GM12865 (cell line): Measurements from ENCODE around the gene TIAM1.

ENCODE experiments used
- DNase-seq: peaks from one replicate; pipeline ENCODE4 v3.0.0; 2010; ENCODE audit warnings: low read depth
- H3K4me3 ChIP-seq: 2 replicates; pipeline ENCODE4 v1.5.1; 2011; ENCODE audit warnings: mild to moderate bottlenecking, low read depth, low read length, control low read depth
- TF ChIP-seq, protein P1 (sequence below): IDR thresholded peaks from 2 replicates; pipeline ENCODE4 v1.5.1; 2011; ENCODE audit warnings: low read length, control low read depth, low read depth, inconsistent platforms; ENCODE audit not compliant: insufficient read depth; ENCODE audit errors: missing control alignments

TIAM1 gene

DNA sequence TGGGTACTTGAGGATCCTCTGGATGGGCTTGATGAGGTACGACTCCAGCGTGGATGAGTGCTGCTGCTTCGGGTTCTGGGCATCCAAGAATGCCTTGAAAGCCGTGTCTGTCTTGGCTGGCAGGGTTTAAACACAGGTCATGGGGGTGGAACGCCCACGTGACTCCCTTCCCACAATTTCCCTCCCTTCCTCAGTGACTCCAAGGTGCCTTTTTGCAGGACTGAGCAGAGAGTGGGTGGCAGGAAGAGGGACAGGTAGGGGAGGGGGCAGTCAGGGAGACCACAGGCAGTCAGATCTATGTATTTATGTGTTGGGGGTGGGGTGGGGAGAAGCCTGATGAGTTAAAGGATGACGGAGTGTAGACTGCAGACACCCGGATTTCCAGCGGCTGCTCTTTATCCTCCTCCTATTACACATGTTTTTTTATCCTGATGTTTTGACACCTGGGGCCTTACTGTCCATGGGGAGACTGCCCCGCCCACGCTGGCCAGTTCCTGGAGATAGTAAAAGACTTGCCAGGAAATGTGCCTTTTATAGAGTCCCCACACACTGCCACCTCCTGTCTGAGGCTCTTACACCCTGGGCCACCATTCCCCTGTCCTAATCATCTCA lies 202.6 kb downstream of the TIAM1 start:
- no peak for DNase-seq
- H3K4me3 ChIP-seq: no peak overlapping the region
- TF ChIP-seq, protein P1, sequence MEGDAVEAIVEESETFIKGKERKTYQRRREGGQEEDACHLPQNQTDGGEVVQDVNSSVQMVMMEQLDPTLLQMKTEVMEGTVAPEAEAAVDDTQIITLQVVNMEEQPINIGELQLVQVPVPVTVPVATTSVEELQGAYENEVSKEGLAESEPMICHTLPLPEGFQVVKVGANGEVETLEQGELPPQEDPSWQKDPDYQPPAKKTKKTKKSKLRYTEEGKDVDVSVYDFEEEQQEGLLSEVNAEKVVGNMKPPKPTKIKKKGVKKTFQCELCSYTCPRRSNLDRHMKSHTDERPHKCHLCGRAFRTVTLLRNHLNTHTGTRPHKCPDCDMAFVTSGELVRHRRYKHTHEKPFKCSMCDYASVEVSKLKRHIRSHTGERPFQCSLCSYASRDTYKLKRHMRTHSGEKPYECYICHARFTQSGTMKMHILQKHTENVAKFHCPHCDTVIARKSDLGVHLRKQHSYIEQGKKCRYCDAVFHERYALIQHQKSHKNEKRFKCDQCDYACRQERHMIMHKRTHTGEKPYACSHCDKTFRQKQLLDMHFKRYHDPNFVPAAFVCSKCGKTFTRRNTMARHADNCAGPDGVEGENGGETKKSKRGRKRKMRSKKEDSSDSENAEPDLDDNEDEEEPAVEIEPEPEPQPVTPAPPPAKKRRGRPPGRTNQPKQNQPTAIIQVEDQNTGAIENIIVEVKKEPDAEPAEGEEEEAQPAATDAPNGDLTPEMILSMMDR: no peak

DNA sequence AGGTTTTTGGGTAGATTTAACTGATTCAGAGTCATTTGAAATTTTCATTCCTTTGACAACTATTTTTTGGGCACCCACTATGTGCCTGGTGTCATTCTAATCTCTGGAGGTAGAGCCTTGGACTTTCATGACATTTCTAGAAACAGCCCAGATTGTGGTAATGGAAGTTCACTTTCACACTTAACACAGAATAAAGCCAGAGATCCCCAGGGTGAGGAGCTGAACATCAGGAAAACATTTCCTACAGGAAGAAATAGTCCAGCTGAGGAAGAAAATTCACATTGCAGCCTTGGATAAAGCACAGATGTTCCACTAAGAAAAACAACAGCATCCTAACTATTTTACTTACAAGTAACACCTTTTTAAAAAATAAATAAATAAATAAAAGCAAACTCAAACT lies 203.4 kb downstream of the TIAM1 start:
- DNase-seq: no peak
- TF ChIP-seq, protein P1: no peak

DNA sequence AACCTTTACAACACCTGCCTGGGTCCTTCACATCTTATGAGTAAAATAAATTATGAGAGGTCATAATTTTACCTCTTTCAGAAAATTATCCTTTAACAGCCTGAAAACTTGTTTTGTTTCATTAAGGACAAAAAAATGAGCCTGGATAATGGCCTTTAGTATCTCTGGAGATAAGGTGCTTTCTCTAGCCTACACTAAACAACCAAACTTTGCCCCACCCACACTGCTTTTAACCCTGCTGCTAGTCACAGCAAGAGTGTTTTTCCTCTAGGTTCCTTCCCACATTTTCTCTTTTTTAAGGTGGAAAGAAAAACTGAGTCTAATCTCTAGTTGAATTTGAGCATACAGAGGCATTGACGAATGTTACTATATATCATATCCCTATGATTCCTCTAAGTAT lies 204.0 kb downstream of the TIAM1 start:
- TF ChIP-seq, protein P1: no peak
- DNase-seq: no peak
- no peak overlapping the region for H3K4me3 ChIP-seq

More for the DNA sequence above, 203.4 kb downstream of the TIAM1 start:
- no peak overlapping the region for H3K4me3 ChIP-seq

DNA sequence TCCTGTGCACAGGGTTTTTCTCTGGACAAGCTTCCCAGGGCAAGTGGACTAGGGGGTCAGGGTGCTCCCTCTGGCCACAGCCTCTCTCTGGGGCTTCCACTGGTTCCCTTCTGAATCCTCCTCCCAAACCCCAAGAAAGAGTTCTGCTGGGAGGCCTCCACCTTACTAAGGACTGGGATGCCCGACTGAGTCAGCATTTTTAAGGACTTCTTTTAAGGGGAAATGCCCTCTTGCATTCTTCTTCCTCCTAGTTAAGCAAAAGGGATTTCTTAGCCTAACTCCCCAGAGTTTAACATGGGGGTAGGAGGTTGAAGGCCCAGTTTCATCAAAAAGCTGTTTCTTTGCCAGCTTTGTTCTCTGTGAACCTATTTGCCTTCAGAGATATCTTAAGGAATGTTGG lies 206.1 kb downstream of the TIAM1 start:
- TF ChIP-seq, protein P1: no peak
- H3K4me3 ChIP-seq: no peak overlapping the region
- DNase-seq: no peak

DNA sequence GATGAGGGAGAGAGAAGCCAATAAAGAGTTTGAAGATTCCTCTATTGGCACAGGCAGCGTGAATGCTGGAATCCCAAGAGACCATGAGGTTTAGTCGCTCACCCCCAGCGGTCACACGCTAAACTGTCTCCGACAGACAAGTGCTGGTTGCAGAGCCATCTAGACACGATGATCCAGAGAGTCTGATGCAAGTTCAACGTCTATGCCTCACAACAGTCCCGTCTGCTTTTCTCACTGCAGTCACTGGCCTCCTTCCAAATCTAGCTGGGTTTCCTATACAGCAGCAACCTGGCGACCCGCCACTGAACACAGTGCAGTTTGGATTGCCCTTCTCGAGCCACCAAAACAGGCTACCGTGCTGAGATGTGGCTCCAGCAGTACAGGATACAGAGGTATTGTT lies 207.2 kb downstream of the TIAM1 start:
- H3K4me3 ChIP-seq: no peak overlapping the region
- TF ChIP-seq, protein P1: peak; percentile 18
- DNase-seq: peak; percentile 63

DNA sequence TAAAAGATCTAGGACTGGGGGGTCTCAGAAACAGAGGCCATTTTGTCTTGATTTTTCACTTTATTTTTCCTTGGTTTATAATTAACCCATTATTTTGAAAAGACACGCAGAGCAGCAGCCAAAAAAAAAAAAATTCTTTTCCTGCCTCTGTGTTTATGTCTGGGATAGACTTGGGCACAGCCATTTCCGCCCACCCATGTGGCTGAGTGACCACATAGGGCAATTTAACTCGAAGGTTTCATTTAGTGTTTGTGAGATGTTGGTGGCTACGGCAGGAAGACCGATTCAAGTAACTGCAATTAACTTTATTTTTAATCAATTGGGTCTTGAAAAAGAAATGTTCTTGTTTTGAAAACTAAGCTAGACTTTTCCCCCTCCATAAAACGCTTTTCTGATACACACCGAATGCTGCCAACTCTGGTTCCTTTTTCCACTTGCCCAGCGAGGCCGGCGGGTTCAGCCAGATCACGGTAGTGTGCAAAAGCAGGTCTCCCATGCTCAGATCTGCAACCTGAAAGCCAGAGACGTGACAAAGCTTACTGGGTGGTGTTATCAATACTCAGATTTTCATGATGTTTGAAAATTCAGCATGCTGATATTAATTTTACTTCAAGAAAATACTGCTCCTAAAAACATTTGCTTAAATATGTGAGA lies 208.4 kb downstream of the TIAM1 start:
- TF ChIP-seq, protein P1: no peak
- H3K4me3 ChIP-seq: no peak overlapping the region
- no peak for DNase-seq
